Measurements from ENCODE around the gene CEMP1.

- TF ChIP-seq CTCF (IDR thresholded peaks at IDR 0.05) = no peak
- no peak for TF ChIP-seq POLR2A (IDR thresholded peaks at IDR 0.05)
- no peak for TF ChIP-seq EP300 (IDR thresholded peaks at IDR 0.05)
Measured at GRCh38 chr16:2500430-2500917, 30.7 kb downstream of the CEMP1 start.

Measured in tibial nerve (tissue), 4 donors.